Subcutaneous adipose tissue (tissue), 4 donors: ENCODE data around the gene RASA4B. TPM values are rescaled to one million over a fixed set of nuclear protein-coding genes. Genes with fewer than 3 reads are reported as not detected.

Source experiments
- CTCF ChIP-seq: fragments of 450-650 bp; IDR thresholded peaks from one replicate; pipeline ENCODE4 v1.5.1; 2016; ENCODE audit warnings: low read depth, mild to moderate bottlenecking, control low read depth, antibody characterized with exemption, moderate library complexity
- total RNA-seq, 4 donors: library from RNA; depleted of rRNA; stranded (reverse); fragments of >200 nt; gene quantifications; one replicate each; pipeline ENCODE4 v1.1.0, GENCODE V29; 2016

The RASA4B gene
- total RNA-seq, 4 donors from 2014 or later = 4.9 to 12.6 (median 9.0) TPM

DNA sequence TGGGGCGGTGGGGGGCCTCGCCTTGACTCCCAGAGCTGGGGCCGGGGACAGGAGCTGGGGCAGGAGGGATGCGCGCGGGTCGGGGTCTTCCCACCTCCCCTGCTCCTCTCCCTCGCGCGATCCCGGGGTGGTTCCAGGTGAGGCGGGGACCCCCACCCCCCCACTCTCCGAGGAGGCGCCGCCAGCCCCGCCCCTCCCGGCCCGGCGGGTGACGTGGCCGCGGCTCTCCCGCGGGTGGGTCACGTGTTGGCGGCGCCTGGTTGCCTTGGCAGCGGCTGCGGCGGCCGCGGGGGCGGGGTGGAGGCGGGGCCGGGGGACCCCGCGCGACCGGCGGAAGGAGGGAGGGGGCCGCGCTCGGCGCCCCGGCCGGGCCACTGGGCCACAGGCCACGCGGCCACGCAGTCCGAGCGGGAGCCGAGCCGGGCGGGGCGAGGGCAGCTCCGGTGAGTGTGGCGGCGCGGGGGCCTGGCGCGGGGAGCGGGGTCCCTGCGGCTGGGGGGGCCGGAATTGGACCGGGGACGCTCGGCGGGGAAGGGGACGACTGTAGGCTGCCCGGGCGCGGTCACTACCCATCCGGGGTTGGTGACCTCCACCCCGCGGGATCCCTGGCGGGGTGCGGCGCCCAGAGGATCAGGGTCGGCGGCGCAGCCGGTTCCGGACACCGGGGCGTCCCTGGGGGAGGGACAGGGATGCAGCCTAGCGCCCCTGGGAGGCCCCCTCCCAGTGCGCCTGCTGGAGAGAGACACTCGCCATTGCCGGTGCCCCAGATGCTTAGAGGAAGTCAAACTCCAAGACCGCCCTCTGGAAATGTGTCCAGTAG is 84.1 kb downstream of the RASA4B start, which contains the start of gene ORAI2:
Gene ORAI2, plus strand, starts transcription at position 357 of the 820 bp plus-strand sequence. CDS start 5,382 bp downstream, outside the sequence.
- no peak for TF ChIP-seq CTCF

Other genes starting within 250 kb of the RASA4B start
- 1 to 10 TPM; 3.3 to 7.5 (median 3.7) TPM for gene SH2B2, start 230.9 kb downstream of the RASA4B start, total RNA-seq
- not detected for gene SPDYE6, start 161.3 kb downstream of the RASA4B start, total RNA-seq
- 10 to 100 TPM; 14.3 to 39.7 (median 21.9) TPM for gene PRKRIP1, start 121.4 kb downstream of the RASA4B start, total RNA-seq
- 10 to 100 TPM in 1 of 4 donors, 1 to 10 TPM in 3; 2.0 to 26.0 (median 6.4) TPM for gene ORAI2, start 84.2 kb downstream of the RASA4B start, total RNA-seq
- gene ALKBH4, start 52.9 kb downstream of the RASA4B start, total RNA-seq = 10 to 100 TPM; 11.5 to 16.0 (median 13.2) TPM
- gene LRWD1, start 52.8 kb downstream of the RASA4B start, total RNA-seq = 1 to 10 TPM; 7.0 to 9.2 (median 8.1) TPM
- gene POLR2J, start 38.9 kb downstream of the RASA4B start, total RNA-seq = 10 to 100 TPM; 11.7 to 25.8 (median 18.0) TPM
- gene UPK3BL2, start 25.9 kb upstream of the RASA4B start, total RNA-seq = 10 to 100 TPM in 1 of 4 donors, 1 to 10 TPM in 3; 2.7 to 12.7 (median 6.6) TPM
- gene SPDYE2, start 33.4 kb upstream of the RASA4B start, total RNA-seq = not detected
- 10 to 100 TPM; 10.7 to 27.5 (median 19.3) TPM for gene POLR2J3, start 54.8 kb upstream of the RASA4B start, total RNA-seq
- gene RASA4, start 99.0 kb upstream of the RASA4B start, total RNA-seq = 10 to 100 TPM; 19.9 to 60.6 (median 38.2) TPM
- gene UPK3BL1, start 125.0 kb upstream of the RASA4B start, total RNA-seq = 10 to 100 TPM in 3 of 4 donors, 1 to 10 TPM in 1; 8.8 to 43.9 (median 19.5) TPM
- not detected for gene SPDYE2B, start 132.5 kb upstream of the RASA4B start, total RNA-seq
- gene POLR2J2, start 153.9 kb upstream of the RASA4B start, total RNA-seq = 1 to 10 TPM; 1.3 to 9.8 (median 2.1) TPM
- gene FAM185A, start 231.2 kb upstream of the RASA4B start, total RNA-seq = 10 to 100 TPM; 13.2 to 18.7 (median 13.6) TPM